HT-29 (cell line): ENCODE results near the gene QSER1. TPM values are rescaled to one million over a fixed set of nuclear protein-coding genes. Genes with fewer than 3 reads are reported as not detected.

Experiments used
- small RNA-seq: library from RNA; depleted of rRNA; stranded (forward); fragments of <200 nt; gene quantifications from one replicate; pipeline ENCODE3, GENCODE V24; 2014
- total RNA-seq: library from RNA; depleted of rRNA; stranded (reverse); fragments of >200 nt; shearing (Covaris generic); gene quantifications from 2 replicates; pipeline ENCODE4 v1.2.3, GENCODE V29; 2014; rRNA removed

Gene QSER1
- total RNA-seq, 1 experiment from 2014 or later = 11.4 TPM

Small RNA genes within 50 kb of the gene (small RNA-seq; reads per million reads assigned to genes)
- gene RF00019 = not detected

Other genes with a start within 250 kb of the QSER1 start
- gene CCDC73, start 98.1 kb upstream of the QSER1 start, total RNA-seq = not detected in 2 replicates
- 4.3 and 4.8 TPM in 2 replicates for gene PRRG4, start 62.9 kb upstream of the QSER1 start, total RNA-seq
- gene DEPDC7, start 123.1 kb downstream of the QSER1 start, total RNA-seq = 3.3 and 4.8 TPM in 2 replicates
- 5.2 and 6.6 TPM in 2 replicates for gene TCP11L1, start 146.8 kb downstream of the QSER1 start, total RNA-seq